PC-3 (cell line): Measurements from ENCODE around the gene VEGFC. TPM values are rescaled to one million over a fixed set of nuclear protein-coding genes. Genes with fewer than 3 reads are reported as not detected.
A peak's percentile ranks its signal among the peaks of the same experiment; 100 is the strongest.

Experiments
- ATAC-seq: fragments of 200-7000 bp; cut with Tn5 transposase; 2 replicates; pipeline ENCODE4 v1.9.1; 2020; ENCODE audit warnings: mild to moderate bottlenecking, moderate library complexity
- BruUV-seq: library from RNA; stranded (reverse); fragments of 400-500 nt; replicated peaks from 2 replicates; lab custom pipeline; 2021; lab: Mats Ljungman, UMichigan
- CTCF ChIA-PET: fragments of 300-600 bp; sonication (Branson Sonifier 250); formaldehyde crosslinking; loops from one replicate; lab custom pipeline; 2022; ENCODE audit warnings: antibody characterized with exemption; lab: Charles Lee
- POLR2A ChIA-PET: fragments of 300-600 bp; sonication (Branson Sonifier 250); formaldehyde crosslinking; loops from one replicate; lab custom pipeline; 2022; ENCODE audit warnings: antibody characterized with exemption; ENCODE audit not compliant: unreplicated experiment; lab: Charles Lee
- DNase-seq: peaks from one replicate; pipeline ENCODE4 v3.0.0-alpha.2; 2015
- H2AFZ ChIP-seq: fragments of 300-600 bp; sonication (generic); 2 replicates; pipeline ENCODE4 v1.6.0; 2016; ENCODE audit warnings: antibody characterized with exemption, low read length
- H3F3A ChIP-seq: fragments of 300-600 bp; sonication (generic); one replicate; pipeline ENCODE4 v1.6.0; 2017; ENCODE audit warnings: antibody characterized with exemption, low read length, control low read depth, mild to moderate bottlenecking; ENCODE audit not compliant: unreplicated experiment
- H3K27ac ChIP-seq: fragments of 300-600 bp; sonication (generic); 2 replicates; pipeline ENCODE4 v1.5.1; 2016; ENCODE audit warnings: mild to moderate bottlenecking, low read length
- H3K27me3 ChIP-seq: fragments of 300-600 bp; sonication (generic); 2 replicates; pipeline ENCODE4 v1.6.1; 2016; ENCODE audit warnings: low read length, mixed read lengths
- H3K36me3 ChIP-seq: fragments of 300-600 bp; sonication (generic); 2 replicates; pipeline ENCODE4 v1.6.1; 2016; ENCODE audit warnings: low read depth, mixed run types, low read length, mixed read lengths
- H3K4me1 ChIP-seq: fragments of 300-600 bp; sonication (generic); 2 replicates; pipeline ENCODE4 v1.5.1; 2016; ENCODE audit warnings: low read length; ENCODE audit not compliant: insufficient read depth
- H3K4me2 ChIP-seq: fragments of 300-600 bp; sonication (generic); 2 replicates; pipeline ENCODE4 v1.6.0; 2016; ENCODE audit warnings: low read length
- H3K4me3 ChIP-seq: fragments of 300-600 bp; sonication (generic); 2 replicates; pipeline ENCODE4 v1.5.1; 2016; ENCODE audit warnings: mild to moderate bottlenecking, low read length, mixed read lengths
- H3K79me2 ChIP-seq: fragments of 300-600 bp; sonication (generic); 2 replicates; pipeline ENCODE4 v1.6.1; 2017; ENCODE audit warnings: low read length, mixed read lengths
- H3K9ac ChIP-seq: fragments of 300-600 bp; sonication (generic); 2 replicates; pipeline ENCODE4 v1.6.0; 2016; ENCODE audit warnings: mild to moderate bottlenecking, low read length
- H3K9me2 ChIP-seq: fragments of 300-600 bp; sonication (generic); replicated peaks from 2 replicates; pipeline ENCODE4 v1.6.1; 2016; ENCODE audit warnings: mixed run types, low read length, mixed read lengths
- H3K9me3 ChIP-seq: fragments of 300-600 bp; sonication (generic); 2 replicates; pipeline ENCODE4 v1.6.1; 2016; ENCODE audit warnings: low read length, mixed read lengths
- H4K20me1 ChIP-seq: fragments of 300-600 bp; sonication (generic); 2 replicates; pipeline ENCODE4 v1.6.1; 2016; ENCODE audit warnings: low read length, mixed read lengths
- EZH2 ChIP-seq: fragments of 300-600 bp; sonication (generic); IDR thresholded peaks from one replicate; pipeline ENCODE4 v1.6.1; 2017; ENCODE audit warnings: antibody characterized with exemption, mild to moderate bottlenecking, low read length; ENCODE audit not compliant: unreplicated experiment
- EZH2phosphoT487 ChIP-seq: fragments of 300-600 bp; sonication (generic); IDR thresholded peaks from 2 replicates; pipeline ENCODE4 v1.6.1; 2018; ENCODE audit warnings: mild to moderate bottlenecking, antibody characterized with exemption, low read length, borderline replicate concordance
- intact Hi-C: fragments of 100-400 bp; cut with micrococcal nuclease; formaldehyde crosslinking; loops from 2 replicates; pipeline ENCODE4 v1.9.0; 2023
- total RNA-seq: library from RNA; depleted of rRNA; stranded (reverse); fragments of >200 nt; gene quantifications from 2 replicates; pipeline ENCODE4 v1.2.3, GENCODE V29; 2014
- TF ChIP-seq, protein P1 (sequence below): fragments of 300-600 bp; sonication (generic); conservative IDR thresholded peaks from 2 replicates; pipeline ENCODE4 v1.5.1; 2017; ENCODE audit warnings: antibody characterized with exemption, low read depth, mild to moderate bottlenecking, low read length

Gene VEGFC
- total RNA-seq, 1 experiment from 2014 or later, result 36.6 TPM

DNA sequence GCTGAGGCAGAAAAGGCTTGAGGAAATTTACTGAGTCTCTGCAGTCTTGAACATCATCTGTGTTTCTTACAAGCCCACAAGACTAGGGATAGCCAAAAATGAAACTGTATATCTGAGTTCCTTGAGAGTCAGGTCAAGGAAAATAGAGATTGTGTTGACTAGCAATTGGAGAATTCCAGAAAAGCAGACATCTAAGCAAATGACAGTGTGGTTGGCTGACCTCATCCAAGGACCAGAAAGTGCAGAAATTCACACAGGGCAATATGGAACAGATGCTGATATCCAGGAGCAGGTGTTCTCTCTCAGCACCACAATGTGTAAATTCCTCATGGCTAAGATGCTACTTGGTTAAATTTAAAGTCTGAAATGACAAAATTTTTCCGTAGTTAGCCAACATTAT is 146.4 kb downstream of the VEGFC start:
- Histone ChIP-seq H3F3A (no peaks in the 10 kb centered on the region), H2AFZ (no peak overlapping the region)

DNA sequence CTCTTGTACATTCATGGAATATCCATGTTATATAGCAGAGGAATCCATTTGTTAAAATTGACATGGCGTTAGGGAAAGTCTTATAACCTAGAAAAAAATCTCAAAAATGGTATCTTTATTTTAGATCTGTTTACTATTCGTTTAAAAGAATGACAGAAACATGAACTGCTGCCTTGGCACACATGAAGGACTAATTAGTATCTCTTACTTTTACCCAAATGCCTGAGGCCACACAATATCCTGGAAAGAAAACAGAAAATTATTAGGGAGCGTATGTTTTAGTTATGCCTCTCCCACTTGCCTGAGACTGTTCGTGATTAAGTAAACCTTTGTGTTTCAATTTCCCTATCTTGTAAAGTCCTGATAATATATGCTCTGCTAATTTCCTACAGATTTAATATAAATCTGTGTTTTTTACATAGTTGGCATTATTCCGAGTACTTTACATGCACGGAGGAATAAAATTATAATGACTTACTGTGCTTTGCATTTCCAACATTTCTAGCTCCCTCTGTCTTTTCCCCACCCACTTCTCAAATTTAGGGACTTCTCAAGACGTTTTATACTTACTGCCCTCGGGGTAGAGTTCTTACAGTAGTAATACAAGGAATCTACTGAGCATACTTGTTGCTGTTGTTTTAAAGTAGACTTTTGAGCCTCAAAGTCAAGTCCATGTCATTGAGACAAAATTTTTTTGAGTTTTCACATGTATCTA is 147.3 kb downstream of the VEGFC start:
- BruUV-seq, result no TSS peak
- peaks cover 4% of the 10 kb centered on the region; the same call in 1 of the 2 replicates for H3K4me1 ChIP-seq
- no peaks in the 10 kb centered on the region for H4K20me1 ChIP-seq
- no peaks in the 10 kb centered on the region for H3K9me3 ChIP-seq
- POLR2A ChIA-PET, result interaction anchor here (0.6 kb wide), 1 partner anchor 987 kb away, joined by 3 read pairs; no protein-coding TSS in a partner anchor
- CTCF ChIA-PET, result no interaction called here
- TF ChIP-seq, protein P1, sequence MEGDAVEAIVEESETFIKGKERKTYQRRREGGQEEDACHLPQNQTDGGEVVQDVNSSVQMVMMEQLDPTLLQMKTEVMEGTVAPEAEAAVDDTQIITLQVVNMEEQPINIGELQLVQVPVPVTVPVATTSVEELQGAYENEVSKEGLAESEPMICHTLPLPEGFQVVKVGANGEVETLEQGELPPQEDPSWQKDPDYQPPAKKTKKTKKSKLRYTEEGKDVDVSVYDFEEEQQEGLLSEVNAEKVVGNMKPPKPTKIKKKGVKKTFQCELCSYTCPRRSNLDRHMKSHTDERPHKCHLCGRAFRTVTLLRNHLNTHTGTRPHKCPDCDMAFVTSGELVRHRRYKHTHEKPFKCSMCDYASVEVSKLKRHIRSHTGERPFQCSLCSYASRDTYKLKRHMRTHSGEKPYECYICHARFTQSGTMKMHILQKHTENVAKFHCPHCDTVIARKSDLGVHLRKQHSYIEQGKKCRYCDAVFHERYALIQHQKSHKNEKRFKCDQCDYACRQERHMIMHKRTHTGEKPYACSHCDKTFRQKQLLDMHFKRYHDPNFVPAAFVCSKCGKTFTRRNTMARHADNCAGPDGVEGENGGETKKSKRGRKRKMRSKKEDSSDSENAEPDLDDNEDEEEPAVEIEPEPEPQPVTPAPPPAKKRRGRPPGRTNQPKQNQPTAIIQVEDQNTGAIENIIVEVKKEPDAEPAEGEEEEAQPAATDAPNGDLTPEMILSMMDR, result no peak
- TF ChIP-seq EZH2 (no peak), EZH2phosphoT487 (no peak)
- H3K79me2 ChIP-seq, result no peaks in the 10 kb centered on the region
- no peaks in the 10 kb centered on the region for H3K9me2 ChIP-seq
- H3K27me3 ChIP-seq, result no peaks in the 10 kb centered on the region
- no peaks in the 10 kb centered on the region for H3F3A ChIP-seq
- no peak overlapping the region for H3K4me2 ChIP-seq
- no peak overlapping the region for H3K4me3 ChIP-seq
- H3K36me3 ChIP-seq, result no peaks in the 10 kb centered on the region
- H3K9ac ChIP-seq, result no peak overlapping the region
- no peak overlapping the region for H3K27ac ChIP-seq
- H2AFZ ChIP-seq, result 0 out of 2 replicates have a peak overlapping the region, but pooled peaks have one; percentile 17
- intact Hi-C loops, result no loop called here
- DNase-seq (no peak), ATAC-seq (no peak)

More for the DNA sequence above, 146.4 kb downstream of the VEGFC start:
- ATAC-seq (no peak), DNase-seq (no peak)
- H3K79me2 ChIP-seq, result no peaks in the 10 kb centered on the region
- TF ChIP-seq EZH2phosphoT487 (no peak), EZH2 (no peak)
- TF ChIP-seq, protein P1, result no peak
- no peak overlapping the region for H3K27ac ChIP-seq
- no peak overlapping the region for H3K9ac ChIP-seq
- H3K27me3 ChIP-seq, result no peaks in the 10 kb centered on the region
- H3K4me1 ChIP-seq, result peaks cover 1% of the 10 kb centered on the region; the same call in 1 of the 2 replicates
- CTCF ChIA-PET, result no interaction called here
- POLR2A ChIA-PET, result no interaction called here
- H3K4me3 ChIP-seq, result no peak overlapping the region
- no peaks in the 10 kb centered on the region for H3K9me3 ChIP-seq
- H4K20me1 ChIP-seq, result no peaks in the 10 kb centered on the region
- H3K4me2 ChIP-seq, result no peak overlapping the region
- BruUV-seq, result no TSS peak
- H3K9me2 ChIP-seq, result no peaks in the 10 kb centered on the region
- no peaks in the 10 kb centered on the region for H3K36me3 ChIP-seq
- intact Hi-C loops, result no loop called here

DNA sequence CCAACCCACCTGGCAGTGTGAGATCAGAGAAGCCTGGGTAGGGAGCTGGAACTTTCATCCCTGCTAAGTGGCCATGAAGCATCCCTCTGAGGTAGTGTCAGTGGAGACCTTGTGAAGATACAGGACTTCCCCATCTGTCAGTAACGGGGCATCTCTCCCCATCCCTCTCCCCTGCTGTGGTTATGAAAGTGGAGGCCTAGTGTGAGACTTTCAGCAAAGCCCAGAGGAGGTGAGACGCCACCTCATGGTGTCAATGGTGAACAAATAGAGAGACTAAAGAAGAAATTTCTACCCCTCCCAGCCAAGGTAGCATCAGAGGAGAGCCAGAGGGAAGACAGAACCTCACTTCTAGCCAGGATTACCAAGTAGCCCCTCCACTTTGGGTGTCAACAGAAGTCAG is 150.2 kb downstream of the VEGFC start:
- H3K9me2 ChIP-seq, result no peaks in the 10 kb centered on the region
- no peaks in the 10 kb centered on the region for H3F3A ChIP-seq
- ChIA-PET POLR2A (no interaction called here), CTCF (no interaction called here)
- ATAC-seq, result no peak
- no peak overlapping the region for H3K4me3 ChIP-seq
- BruUV-seq, result no TSS peak
- H2AFZ ChIP-seq, result no peak overlapping the region
- intact Hi-C loops, result no loop called here
- H4K20me1 ChIP-seq, result no peaks in the 10 kb centered on the region
- H3K4me1 ChIP-seq, result peaks cover 15% of the 10 kb centered on the region
- TF ChIP-seq, protein P1, result no peak; the same call in 1 of the 2 replicates
- TF ChIP-seq EZH2, result no peak
- no peak for TF ChIP-seq EZH2phosphoT487
- H3K4me2 ChIP-seq, result no peak overlapping the region
- no peak overlapping the region for H3K27ac ChIP-seq
- no peaks in the 10 kb centered on the region for H3K27me3 ChIP-seq
- H3K79me2 ChIP-seq, result no peaks in the 10 kb centered on the region
- no peaks in the 10 kb centered on the region for H3K36me3 ChIP-seq
- no peaks in the 10 kb centered on the region for H3K9me3 ChIP-seq
- DNase-seq, result no peak
- H3K9ac ChIP-seq, result no peak overlapping the region
